Stimulated activated CD4-positive, alpha-beta T cell treated with anti-CD3 and anti-CD28 coated beads, Interleukin-12 subunit alpha, Interleukin-12 subunit beta, amount 100 ng/mL, for 48 hours (primary cell): ENCODE results near the gene CYSLTR2.
"Not testable (repeated sequence)": the region's sequence is repeated elsewhere in the genome, so short reads cannot be mapped to it uniquely, and the experiment has no call there.

Source experiments
- DNase-seq, 3 donors: peaks; one replicate each; pipeline ENCODE4 v3.0.0-alpha.2; 2020; ENCODE audit warnings: low read depth in 2 of 3, low spot score in 1 of 3

The CYSLTR2 gene

DNA sequence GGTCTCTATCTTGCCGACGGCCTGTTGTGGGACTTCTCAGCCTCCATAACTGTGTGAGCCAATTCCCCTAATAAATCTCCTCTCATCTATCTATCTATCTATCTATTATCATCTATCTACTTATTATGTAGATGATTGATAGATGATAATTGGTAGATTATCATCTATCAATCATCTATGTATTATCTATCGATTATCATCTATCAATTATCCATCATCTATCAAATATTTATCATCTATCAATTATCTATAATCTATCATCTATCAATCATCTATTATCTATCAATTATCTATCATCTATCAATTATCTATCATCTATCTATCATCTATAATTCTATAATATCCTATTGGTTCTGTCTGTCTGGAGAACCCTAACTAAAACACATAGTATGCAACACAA lies 33.5 kb downstream of the CYSLTR2 start:
- no peak for DNase-seq

DNA sequence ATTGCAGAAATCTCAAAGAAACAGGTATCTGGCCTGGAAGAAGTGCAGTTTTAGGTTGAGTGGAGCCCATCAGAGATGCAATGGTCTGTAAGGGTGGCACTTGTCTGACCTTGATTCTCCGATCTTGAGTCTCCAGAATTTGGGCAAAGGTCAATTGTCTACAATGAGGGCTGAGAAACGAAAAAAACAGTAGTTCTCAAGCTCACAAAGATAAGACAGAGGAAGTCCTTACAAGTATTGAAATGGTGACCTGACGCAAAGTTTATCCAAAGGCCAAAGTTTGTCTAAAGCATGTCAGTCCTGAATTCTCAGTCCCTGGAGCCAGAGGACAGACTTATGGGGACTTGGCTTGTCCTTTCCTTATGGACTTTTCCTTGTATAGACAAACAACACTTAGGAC lies 40.3 kb downstream of the CYSLTR2 start:
- DNase-seq, result no peak

DNA sequence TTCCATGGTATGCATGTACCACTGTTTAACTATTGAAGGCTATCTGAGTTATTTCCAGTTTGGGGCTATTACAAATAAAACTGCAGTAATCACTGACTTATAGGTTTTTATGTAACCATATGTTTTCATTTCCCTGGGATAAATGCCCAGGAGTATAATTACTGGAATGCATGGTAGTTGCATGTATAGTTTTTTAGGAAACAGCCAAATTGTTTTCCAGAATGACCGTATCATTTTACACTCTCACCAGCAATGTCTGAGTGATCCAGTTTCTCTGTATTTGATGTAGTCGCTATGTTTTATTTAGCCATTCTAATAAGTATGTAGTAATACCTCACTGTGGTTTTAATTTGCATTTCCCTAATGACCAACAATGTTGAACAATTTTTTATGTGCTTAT lies 42.0 kb downstream of the CYSLTR2 start:
- no peak for DNase-seq

DNA sequence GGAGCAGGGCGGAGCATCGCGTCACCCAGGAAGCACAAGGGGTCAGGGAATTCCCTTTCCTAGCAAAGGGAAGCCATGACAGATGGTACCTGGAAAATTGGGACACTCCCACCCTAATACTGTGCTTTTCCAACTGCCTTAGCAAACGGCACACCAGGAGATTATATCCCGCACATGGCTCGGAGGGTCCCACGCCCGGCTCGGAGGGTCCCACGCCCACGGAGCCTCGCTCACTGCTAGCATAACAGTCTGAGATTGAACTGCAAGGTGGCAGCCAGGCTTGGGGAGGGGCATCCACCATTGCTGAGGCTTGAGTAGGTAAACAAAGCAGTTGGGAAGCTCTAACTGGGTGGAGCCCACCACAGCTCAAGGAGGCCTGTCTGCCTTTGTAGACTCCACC lies 42.9 kb downstream of the CYSLTR2 start:
- DNase-seq, result not testable (repeated sequence)

DNA sequence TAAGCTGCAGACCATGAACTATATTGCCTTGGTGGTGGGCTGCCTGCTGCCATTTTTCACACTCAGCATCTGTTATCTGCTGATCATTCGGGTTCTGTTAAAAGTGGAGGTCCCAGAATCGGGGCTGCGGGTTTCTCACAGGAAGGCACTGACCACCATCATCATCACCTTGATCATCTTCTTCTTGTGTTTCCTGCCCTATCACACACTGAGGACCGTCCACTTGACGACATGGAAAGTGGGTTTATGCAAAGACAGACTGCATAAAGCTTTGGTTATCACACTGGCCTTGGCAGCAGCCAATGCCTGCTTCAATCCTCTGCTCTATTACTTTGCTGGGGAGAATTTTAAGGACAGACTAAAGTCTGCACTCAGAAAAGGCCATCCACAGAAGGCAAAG lies 53.7 kb downstream of the CYSLTR2 start:
- no peak for DNase-seq

DNA sequence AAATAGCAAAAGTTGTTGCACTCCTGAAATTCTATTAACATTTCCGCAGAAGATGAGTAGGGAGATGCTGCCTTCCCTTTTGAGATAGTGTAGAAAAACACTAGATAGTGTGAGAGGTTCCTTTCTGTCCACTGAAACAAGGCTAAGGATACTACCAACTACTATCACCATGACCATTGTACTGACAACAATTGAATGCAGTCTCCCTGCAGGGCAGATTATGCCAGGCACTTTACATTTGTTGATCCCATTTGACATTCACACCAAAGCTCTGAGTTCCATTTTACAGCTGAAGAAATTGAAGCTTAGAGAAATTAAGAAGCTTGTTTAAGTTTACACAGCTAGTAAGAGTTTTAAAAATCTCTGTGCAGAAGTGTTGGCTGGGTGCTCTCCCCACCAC lies 55.0 kb downstream of the CYSLTR2 start:
- no peak for DNase-seq

DNA sequence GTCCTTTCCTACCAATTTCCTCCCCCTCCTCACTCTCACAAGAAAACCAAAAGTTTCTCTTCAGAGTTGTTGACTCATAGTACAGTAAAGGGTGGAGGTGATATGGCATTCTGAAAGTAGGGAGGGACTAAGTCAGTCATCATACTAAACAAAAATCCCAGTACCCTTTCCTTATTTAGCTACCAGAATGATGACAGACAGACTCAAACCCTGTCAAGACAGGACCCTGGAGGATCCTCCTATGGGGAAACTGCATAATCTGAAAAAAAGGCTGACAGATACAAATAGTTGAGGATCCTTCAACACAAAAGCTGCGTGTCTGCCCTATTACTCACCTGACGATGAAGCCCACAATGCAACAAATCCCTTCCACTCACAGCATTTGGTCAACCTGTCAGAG lies 55.5 kb downstream of the CYSLTR2 start:
- DNase-seq, result no peak

DNA sequence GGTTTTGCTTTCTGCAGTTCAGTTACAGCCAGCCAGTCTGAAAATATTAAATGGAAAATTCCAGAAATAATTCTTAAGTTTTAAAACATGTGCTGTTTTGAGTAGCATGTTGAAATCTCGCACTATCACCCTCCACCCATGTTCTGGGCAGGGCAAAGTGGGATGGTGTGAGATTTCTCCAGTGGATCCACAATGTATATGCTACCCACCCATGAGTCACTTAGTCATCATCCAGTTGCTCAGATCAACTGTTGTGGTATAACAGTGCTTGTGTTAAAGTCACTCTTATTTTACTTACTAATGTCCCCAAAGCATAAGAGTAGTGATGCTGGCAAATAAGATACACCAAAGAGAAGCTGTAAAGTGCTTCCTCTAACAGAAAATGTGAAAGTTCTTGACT lies 56.4 kb downstream of the CYSLTR2 start:
- DNase-seq, result no peak

DNA sequence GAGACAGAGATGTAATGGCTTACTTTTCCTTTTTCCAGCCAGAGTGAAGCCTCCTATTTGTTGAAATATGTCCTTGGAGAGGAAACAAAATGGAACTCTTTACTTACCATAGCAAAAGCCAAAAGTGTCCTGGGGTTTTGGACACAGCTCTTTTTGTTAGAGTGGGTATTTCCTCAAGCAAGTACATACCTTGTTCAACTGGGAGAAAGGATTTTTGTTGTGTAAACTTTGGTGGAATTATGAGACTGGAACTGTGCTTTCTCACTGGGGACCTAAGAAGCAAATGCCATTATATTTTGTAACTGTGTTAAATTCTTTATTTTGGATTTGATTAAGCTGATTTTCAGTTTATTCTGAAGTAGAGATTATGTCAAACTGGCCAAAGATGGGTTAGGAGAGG lies 58.4 kb downstream of the CYSLTR2 start:
- DNase-seq, result no peak

DNA sequence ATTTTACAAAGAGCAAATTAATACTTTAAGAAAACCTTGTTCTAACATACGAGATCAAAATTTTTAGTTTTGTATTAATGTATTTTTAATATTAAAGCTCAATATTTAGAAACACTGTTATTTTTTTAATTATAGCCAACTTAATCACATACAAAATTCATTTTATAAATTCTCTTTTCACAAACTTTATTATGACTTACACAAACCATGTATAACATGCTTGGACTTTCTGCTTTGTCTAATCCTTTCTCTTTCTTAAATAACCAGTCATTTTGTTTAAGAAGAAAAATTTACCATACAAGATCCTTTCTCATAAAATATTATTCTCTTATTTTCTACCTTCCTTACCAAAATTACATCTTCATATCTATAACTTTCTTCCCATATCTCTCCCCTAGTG lies 62.2 kb downstream of the CYSLTR2 start:
- no peak for DNase-seq

DNA sequence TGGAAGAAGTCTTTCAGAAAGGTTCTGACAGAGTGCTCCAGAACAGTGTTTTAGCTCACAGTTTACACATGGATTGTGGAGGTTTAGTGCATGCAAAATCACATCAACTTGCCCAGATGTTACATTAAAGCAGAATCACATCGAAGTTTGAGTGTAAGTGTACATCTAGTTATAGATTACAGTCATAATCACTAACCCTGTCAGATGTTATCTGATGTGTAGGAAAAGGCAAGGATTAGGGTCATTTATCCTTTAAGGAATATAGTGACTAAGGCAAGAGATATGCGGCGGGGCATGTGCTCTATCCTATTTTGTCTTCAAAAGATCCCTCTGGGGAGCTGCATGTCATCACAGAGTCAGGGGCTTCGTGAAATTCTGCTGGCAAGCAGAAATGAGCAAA lies 66.9 kb downstream of the CYSLTR2 start:
- DNase-seq, result no peak

DNA sequence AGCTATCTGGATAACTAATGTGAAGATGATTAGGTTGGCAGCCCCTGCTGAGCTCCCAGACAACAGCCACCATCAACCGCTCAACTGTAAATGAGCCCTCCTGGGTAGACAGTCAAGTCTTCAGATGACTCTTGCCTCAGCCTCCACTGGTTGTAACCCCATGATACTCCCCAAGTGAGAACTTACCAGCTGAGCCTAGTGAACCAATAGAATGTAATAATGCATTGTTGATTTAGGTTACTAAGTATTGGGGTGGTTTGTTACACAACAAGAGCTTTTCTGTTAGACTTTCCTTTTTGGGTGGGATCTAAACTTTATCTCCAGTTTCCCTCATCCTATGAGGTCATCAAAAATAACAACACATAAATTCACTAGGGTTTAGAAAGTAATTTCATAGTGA lies 69.4 kb downstream of the CYSLTR2 start:
- no peak for DNase-seq

DNA sequence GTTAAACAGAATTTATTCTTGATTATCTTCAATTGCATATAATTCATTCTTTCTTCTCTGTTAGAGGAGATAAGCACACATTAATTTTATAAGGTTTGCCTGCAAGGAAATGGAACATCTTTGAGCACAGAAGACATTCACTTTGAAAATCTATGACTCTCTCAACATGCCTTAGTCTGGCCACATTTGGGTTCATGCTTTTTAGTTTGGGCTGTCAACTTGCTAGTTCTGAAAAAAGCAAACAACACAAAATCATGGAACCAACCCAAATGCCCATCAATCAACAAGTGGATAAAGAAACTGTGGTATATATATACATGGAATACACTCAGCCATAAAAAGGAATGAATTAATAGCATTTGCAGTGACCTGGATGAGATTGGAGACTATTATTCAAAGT lies 71.5 kb downstream of the CYSLTR2 start:
- DNase-seq, result no peak

DNA sequence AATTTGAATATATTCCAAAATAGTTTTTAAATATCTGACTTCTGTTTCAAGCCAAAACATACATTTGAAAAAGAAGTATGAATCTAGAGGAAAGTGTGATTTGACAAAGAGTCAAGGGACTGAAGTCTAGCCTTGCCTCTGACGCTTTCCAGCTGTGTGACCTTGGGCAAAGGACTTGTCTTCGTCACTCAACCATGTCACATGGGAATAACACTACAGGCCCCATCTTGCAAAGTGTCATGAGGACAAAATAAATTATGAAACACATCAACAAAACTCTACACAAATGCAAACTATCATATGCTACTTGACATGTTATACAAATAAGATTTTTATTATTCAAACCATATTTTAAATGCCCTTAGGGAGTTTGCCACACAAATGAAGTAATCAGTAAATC lies 73.0 kb downstream of the CYSLTR2 start:
- no peak for DNase-seq

DNA sequence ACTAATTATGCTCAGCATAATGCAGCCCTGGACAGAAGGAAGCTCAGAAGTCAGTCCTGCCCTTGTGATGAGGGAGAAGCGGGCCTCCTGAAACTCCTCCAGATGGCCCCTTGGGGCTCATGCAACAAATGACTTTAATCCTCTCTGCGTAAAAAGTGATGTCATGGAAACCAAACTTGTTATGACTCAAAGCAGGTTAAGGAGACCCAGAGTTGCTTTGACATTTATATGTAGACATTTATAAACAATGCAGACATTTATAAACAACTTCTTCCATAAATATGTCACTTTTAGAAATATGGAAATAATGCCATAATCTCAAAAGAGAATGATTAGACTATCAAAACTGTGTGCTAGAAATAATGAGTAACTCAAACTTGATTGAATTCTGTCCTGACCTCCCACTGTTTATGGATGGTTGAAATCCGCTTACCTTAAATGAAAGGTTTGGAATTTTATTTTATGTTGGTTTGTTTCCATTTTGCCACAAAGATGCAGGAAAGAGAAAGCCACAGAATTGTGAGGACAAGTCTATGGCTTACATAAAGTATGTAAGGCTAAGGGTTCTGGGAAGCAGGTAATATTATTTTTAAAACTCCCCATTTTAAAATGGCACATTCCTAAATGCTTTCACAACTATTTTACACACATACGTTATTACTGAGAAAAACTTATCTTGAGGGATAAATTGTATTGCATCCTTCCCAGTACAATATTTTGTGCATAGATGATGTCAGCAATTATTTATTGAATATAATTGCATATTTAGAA lies 73.7 kb downstream of the CYSLTR2 start:
- DNase-seq, result no peak

DNA sequence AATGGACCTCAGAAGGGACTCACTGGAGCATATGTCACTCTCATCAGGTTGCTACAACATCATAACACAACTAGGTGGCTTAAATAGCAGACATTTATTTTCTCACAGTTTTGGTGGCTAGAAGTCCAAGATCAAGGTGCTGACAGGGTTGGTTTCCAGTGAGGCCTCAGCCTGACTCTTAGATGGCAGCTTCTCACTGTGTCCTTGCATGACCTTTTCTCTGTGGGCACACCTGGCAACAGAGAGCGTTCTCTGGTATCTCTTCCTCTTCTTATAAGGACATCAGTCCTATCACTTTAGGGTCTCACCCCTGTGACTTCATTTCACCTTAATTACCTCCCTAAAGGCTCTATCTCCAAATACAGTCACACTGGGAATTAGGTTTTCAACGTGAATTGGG lies 74.5 kb downstream of the CYSLTR2 start:
- DNase-seq, result no peak

DNA sequence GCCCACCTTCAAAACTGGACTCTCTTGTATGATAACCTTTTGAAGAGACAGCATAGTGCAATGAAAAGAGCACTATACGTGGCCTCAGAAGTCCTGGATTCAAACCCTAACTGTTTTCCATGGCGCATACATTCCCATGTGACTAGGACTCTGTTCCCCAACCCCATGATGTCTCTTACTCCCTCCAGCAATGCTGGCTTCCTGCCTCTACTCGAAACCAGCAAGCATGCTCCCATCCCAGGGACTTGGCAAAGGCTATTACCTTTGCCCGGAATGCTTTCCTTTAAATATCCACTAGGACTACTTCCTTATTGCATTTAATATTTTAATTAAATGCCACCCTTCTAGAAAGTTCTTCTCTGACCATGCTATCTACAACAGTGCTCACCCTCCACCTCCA lies 75.1 kb downstream of the CYSLTR2 start:
- DNase-seq, result no peak

DNA sequence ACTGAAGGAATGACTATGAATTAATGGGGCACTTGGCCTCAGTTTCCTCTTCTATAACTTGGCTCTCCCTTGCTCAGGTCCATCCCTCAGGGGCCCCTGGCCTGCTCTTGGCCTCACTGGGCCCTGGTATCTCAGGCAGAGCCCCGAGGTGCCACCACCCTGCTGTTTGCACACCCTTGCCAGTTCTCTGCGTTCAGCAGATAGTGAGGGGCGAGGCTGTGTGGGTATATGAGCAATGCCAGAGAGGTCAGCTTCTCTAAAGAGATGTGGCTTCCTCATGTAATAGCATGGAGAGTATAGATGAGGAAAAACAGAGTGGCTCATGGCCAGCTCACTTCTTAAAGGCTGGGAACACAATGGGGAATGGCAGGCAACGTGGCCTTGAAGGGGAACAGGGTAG lies 76.1 kb downstream of the CYSLTR2 start:
- no peak for DNase-seq

DNA sequence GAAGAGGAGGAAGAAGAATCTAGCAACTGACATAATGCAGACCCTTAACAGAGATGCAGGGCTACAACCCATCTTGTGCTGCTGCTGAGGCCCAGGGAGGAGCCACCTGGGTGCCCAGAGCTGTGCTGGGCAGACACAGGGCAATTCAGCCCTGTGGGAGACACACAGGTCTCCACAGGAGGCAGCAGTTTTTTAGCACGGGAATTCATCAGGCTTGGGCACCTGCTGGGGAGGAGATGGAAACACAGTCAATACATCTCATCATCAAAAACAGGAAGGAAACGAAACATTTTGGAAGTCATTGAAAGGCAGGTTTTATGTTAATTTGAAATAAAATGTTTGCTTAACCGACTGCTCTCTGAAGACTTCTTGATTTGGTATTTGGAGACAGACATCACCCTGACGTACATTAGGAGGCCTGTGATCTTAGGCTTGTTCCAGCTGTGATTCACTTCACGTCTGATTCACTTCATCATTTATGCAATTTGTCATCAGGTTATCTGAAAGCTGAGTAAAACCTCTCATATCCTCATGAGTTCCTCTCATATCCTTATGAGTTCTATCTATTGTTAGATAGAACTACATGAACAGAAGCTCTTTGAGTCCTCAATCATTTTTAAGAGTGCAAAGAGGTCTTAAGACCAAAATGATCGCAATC lies 77.4 kb downstream of the CYSLTR2 start:
- no peak for DNase-seq

DNA sequence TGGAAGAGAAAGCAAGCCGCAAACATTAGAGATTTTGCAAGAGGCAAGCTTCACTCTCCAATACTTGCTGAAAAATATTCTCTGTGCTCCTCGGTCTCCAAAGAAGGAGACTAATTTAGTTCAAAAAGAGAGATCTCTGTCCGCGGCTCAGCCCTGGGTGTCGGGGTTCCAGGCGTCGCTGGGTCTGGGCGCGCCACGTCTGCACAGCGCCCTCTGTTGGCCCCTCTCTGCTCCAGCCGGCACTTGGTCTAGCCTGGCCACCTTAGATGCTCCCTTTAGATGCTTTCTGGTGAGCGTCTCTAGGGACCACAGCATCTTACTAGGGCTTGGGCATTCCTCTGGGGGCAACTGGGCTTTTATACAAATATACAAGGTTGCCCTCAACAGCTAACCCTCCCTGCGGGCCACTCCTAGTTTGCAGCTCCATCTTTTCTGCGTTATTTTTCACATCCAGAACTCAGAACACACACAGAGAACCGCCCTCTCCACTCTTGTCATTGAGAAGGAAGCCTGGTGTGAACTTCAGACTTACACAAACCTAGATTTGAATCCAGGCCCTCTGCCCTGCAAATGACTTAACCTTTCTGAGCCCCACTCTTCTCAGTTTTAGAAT lies 78.3 kb downstream of the CYSLTR2 start:
- DNase-seq, result peak; percentile 21 to 58 (median 53)

DNA sequence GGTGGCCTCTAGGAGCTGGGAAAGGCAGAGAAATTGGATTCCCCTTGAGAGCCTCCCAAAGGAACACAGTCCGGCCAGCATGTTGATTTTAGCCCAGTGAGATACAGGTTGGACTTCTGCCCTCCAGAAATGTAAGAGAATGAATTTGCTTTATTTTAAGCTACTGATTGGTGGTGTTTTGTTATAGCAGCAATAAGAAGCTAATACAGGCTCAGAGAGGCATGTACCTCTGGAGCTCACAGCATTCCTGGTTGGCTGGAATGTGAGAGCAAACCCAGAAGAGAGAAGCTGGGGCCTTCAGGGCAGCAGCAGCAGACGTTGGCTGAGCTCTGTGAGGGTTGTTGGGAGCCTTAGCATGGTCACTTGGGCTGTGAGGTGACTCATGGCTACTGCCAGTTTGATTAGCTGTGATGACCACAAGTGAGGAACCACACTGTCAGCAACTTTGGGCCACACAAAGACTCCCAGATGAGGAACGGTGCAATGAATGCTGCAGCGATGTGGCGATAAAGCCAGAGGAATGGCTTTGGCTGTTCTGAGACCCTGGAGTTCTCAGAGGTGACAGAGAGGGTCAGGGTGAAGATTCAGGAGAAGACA lies 80.1 kb downstream of the CYSLTR2 start:
- no peak for DNase-seq

DNA sequence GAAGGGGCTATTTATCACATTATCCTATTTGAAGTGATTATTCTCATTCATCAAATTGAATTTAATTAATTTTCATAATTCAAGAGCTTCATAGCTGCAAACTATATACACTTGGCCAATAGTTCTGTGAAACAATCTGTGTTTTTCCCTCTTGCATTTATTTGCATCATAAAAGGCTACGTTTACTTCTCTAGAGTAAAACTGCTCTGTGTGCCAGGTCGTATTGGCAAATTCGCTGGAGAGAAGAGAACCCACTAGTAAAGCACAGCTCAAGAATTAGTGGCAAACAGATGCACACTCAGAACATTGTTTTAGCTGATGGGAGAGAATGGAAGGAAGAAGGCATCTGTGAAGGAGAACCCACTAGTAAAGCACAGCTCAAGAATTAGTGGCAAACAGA lies 81.8 kb downstream of the CYSLTR2 start:
- no peak for DNase-seq
